GM19193 (cell line): ENCODE data around the gene CLDN6.

Experiments
- POLR2A ChIP-seq: IDR thresholded peaks from 4 replicates; pipeline ENCODE4 v1.6.1; 2011; ENCODE audit not compliant: insufficient read depth, insufficient read length; ENCODE audit errors: extremely low read depth

CLDN6 gene

DNA sequence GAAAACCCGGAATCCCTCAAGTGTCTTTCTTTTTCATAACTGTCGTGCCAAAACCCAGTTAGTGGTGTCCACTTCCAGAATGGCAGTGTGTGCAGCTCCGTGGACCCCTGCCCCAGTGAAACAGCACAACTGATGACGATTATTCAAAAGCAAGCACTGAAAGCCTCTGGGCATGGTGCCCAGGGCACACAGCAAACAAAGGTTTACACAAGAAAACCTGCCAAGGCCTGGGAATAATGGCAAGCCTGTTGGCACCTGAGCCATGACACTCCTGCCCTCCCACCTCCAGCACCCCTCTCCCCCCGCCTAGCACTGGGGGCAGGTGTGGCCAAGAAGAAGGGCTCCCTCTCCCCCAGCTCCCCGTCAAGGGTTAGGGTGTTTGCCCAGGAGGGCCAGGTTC lies 40.5 kb downstream of the CLDN6 start:
- no peak for TF ChIP-seq POLR2A

DNA sequence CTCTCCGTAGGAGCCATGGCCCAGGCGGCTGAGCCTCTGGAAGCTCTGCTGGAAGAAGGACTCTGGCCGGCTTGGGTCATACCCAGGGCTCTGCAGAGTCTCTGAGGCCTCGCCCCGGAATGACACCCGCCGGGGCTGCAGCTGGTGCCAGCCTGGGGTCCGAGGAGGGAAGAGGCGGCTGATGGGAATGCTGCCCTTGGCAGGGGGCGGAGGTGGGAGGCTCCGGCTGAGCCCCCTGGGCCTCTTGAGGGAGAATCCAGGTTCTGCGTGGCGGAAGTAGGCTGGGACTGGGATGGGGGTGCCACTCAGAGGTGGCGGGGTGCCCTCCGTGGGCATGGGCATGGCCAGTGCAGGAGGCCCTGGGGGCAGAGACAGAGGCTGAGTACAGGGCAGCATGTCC lies 41.3 kb downstream of the CLDN6 start:
- no peak for TF ChIP-seq POLR2A

DNA sequence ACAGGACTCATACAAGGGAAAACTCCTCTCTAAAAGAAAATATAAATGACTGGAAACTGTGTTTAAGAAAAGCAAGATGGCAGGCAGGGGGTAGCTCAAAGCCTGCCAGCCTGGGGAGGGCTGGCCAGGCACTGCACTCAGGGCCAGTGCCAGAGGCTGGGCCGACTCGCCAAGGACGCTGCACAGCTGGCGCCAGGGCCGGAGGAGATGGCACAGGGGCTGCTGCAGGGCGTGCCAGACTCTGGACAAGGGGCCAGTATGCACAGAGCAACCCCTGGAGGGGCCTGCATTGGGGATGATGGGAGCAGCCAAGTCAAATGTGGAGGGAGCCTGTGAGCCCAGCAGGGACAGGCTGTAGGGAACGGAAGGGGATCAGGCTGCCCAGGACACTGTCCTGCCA lies 41.8 kb downstream of the CLDN6 start:
- no peak for TF ChIP-seq POLR2A

DNA sequence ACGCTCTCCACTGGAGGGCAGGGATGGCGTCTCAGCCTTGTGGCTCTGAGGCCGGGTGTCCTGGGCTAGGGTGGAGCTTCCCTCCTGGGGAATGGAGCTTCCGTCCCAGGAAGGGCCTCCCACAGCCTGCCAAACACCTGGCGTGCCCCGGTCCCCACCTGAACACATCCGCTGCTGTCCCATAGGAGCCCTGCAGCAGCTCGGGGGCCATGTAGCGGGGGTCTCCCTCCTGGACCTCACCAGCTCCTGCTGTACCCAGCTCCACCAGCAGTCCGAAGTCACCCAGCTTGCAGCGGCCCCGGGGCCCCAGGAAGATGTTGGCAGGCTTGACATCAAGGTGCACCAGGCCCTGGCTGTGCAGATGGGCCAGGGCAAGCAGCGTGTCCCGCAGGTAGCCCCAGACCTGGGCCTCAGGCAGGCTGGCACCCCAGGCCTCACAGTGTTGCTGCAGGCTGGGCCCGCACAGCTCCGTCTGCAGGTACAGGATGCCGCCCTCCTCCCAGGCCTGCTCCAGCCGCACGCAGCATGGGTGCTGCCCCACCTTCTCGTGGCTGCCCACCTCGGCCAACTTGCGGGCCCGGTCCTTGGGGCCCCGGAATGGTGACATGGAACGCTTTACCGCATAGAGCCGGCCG lies 42.7 kb downstream of the CLDN6 start:
- TF ChIP-seq POLR2A: no peak

DNA sequence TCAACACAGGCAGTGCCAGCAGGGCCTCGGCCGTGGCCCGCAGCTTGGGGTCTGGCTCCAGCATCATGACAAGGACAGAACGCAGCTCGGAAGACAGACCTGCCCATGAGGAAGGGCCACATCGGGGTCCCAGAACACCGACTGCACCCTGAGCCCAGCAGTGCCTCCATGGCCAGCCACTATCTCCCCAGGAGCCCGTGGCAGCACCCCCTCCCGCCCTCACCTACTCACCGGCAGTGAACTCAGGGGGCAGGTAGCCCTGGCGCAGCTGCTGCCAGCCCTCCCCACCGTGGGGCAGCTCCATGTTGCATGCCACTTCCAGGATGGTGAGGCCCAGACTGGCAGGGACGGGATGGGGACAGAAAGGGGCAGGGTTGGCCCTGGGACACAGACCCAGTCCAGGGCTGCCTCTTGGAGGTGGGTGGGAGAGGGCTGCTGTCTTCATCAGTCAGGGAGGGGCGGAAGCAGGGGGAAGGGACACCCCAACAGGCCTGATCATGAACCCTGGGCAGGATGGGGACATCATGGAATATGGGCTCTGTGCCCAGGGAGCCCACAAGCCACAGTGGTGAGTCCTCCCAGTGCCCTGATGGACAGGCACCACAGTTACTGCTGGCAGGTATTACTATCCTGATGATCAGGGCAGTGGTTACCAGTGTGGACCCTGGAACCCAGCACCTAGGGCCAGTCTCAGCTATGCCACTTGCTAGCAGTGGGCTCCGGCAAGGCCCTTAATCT lies 43.5 kb downstream of the CLDN6 start:
- TF ChIP-seq POLR2A: no peak

DNA sequence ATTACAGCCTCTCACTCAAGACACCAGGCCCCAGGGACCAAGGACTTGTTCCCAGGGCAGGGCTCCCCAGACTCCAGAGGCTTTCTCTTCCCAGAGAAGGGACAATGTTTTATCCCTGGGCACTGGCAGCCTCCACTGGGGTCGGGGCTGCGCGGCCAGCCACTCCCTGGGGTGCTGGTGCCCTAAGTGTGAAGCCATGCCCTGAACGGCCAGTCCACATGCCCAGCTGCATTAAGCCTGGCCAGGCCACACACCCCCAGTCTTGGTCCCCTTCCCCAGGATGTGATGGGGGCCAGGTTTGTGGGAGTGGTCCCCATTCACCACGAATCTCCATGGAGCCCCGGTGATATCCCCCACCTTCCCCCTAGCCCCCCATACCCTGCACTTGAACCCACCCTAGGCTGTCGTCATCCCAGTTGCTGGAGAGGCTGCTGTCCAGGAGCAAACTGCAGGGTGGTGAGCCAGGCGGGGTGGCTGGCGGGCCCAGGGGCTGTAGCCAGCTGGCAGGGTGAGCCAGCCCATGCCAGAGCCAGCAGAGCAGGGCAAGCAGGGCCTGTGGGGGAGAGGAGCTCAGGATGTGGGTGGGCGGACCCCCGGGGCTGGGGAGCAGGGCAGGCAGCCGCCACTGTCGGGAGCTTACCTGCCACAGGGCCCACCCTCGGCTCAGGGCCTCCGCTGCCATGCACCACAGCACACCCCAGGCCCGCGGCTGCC lies 44.2 kb downstream of the CLDN6 start:
- TF ChIP-seq POLR2A: no peak

DNA sequence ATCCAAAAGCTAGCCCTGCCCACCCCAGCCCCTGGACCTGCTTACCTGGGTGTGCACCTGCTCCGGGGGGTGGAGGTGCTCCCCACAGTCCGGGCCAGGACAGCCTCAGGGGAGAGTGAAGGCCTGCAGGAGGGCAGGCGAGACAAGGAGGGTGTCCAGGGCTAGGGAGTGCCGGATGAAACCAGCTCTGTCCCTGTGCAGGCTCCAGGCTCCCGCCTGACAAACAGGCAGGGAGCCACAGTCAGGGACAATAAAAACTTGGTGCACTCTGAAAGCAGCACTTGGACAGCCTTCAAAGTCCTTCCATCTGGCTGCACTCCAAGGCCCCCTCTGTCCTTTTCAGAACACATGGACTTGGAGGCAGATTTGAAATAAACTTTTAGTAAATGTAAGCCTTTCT lies 44.9 kb downstream of the CLDN6 start:
- TF ChIP-seq POLR2A: peak; percentile 26

DNA sequence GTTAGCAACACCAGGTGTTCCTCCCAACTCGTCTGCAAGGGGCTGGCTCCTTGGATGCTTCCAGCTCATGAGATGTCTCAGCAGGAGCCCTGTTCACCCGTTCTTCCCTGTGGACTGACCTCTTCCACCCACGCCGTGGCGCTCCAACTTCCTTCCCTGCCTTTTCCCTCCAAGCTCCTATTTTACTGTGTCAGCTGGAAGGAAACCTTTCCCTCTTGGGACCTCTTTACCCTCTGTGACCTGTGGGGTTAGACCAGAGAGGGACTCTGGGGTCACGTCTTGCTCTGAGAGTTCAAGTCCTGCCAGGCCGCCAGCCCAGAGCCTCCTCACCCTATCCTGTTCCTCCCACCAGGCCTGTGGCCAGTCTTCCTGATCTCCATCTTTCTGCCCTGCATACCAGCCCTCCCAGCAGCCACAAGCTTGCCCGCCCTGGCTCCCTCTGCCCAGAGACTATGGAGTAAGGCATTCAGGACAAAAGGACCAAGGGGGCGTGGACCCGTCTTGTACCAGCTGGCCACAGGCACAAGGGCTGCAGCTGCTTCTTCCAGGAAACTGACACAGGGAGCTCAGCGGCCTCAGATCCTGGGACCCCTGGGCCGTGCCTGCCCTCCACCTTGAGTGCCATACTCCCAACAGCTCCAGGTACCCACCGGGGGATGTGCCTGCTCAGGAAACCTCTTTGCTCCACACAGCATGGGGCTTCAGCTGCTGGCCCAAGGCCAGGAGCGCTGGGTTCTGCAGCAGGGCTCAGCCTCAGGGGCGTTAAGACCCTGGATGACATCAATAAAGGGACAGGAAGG lies 45.8 kb downstream of the CLDN6 start:
- TF ChIP-seq POLR2A: no peak

DNA sequence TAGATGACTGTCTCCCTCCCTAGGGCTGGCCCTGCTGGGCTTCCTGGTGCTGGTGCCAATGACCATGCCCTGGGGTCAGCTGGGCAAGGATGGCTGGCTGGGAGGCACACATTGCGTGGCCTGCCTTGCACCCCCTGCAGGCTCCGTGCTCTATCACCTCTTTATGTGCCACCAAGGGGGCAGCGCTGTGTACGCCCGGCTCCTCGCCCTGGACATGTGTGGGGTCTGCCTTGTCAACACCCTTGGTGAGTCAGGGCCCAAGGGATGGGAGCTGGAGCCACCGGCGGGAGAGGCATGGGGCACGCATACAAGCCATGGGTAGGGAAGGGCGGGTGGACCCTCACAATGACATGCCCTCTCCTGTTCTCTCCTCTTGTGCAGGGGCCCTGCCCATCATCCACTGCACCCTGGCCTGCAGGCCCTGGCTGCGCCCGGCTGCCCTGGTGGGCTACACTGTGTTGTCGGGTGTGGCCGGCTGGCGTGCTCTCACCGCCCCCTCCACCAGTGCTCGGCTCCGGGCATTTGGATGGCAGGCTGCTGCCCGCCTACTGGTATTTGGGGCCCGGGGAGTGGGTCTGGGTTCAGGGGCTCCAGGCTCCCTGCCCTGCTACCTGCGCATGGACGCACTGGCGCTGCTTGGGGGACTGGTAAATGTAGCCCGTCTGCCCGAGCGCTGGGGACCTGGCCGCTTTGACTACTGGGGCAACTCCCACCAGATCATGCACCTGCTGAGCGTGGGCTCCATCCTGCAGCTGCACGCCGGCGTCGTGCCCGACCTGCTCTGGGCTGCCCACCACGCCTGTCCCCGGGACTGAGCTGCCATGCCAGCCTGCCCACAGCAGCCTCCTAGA lies 46.6 kb downstream of the CLDN6 start:
- TF ChIP-seq POLR2A: no peak

DNA sequence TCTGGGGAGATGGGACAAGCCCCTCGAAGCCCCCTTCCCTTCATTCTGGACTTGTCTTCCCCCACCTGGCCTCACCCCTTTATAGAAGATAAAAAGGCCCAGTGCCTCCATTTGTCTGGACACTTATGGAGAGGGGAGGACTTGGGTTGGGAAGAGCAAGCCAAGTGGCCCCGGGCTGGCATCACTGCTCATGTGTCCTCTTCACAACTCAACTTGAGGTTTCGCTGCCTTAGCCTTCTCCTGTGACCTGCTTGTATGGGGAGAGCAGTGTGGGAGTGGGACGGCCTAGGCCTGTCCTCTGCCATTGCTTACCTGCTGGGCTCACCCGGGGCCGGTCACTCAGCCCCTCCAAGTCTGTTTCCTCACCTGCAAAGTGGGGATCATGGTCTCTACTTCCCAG lies 47.4 kb downstream of the CLDN6 start:
- TF ChIP-seq POLR2A: no peak

DNA sequence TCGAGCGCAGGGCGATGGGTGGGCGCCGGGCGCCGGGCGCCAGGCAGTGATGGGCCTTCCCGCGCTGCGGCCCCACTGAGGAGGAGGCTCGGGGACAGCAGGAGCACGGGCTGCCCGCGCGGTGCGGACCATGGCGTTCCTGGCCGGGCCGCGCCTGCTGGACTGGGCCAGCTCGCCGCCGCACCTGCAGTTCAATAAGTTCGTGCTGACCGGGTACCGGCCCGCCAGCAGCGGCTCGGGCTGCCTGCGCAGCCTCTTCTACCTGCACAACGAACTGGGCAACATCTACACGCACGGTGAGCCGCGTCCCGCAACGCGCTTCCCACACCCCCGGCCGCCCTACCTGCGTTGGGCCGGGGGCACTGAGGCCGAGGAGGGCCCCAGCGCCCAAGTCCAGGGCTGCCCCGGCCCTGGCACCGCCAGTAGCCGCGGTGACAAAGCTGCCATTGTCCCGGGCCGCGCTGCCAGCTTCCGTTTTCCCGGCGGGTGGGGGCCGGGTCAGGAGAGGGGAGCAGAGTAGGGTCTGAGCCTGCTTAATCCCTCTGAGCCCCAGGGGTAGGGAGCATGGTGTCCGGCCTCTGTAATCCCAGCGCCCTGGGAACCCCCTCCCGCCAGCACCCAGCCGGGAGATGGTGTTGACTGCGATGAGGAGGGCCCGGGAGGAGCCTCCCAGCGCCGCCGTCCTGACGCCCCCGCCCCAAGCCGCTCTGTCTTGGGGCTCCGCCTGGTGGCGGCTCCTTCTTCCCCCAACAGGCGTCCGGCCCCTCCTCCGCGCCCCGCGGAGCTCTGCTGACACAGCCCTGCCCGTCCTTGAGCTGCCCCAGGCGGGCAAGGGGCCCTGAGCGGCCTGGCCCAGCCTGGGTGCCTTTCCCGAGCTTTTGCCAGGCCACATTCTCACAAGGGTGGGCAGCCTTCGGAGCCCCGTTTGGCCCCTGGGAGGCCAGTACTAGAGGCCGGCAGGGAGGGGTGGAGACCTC lies 48.1 kb downstream of the CLDN6 start:
- TF ChIP-seq POLR2A: peak; percentile 40

DNA sequence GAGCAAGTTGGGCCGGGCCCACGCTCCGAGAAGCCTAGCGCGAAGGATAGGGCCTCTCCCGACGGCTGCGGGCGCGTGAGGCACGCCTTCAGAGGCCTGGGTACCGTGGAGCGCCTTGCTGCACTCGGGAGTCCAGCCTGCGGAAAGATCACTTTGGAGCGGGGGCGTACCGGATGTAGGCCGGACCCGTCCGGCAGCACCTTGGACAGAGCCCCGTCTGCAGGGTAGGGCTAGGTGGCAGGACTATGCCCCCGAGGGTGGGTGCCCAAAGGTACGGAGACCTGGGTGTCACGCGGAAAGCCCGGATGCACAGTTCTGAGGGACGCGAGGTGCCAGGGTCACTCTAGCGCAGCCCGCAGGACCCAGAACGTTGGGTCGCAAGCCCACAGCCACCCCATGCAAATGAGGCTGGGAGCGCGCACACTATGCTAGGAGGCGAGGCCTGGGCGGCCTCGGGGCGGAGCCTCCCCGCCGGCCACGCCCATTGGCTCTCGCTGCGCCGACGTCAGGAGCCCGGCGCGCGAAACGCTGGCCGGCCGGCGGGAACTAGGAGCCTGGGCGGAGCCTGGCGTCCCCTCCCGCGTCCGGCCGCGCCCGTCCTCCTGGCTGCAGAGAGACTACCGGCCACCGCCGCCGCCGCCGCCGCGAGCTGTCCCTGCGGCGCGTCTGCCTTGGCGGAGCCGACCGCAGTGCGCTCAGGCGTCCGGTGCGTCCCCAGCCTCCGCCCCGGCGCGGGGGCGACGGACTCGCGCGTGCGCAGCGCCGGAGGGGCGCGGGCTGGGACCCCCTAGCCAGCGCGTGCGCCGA lies 49.0 kb downstream of the CLDN6 start, which contains the start of gene PAQR4:
TSS of gene PAQR4 (plus strand) at position 611 of the 807 bp plus-strand sequence. CDS start 327 bp downstream, outside the sequence.
- peak; percentile 57 for TF ChIP-seq POLR2A
